GM21515 (cell line): ENCODE results near the gene ZBTB44.

Experiments
- ATAC-seq: cut with Tn5 transposase; IDR thresholded peaks from one replicate; pipeline ENCODE4 v1.9.1; 2021; ENCODE audit not compliant: unreplicated experiment

The ZBTB44 gene

DNA sequence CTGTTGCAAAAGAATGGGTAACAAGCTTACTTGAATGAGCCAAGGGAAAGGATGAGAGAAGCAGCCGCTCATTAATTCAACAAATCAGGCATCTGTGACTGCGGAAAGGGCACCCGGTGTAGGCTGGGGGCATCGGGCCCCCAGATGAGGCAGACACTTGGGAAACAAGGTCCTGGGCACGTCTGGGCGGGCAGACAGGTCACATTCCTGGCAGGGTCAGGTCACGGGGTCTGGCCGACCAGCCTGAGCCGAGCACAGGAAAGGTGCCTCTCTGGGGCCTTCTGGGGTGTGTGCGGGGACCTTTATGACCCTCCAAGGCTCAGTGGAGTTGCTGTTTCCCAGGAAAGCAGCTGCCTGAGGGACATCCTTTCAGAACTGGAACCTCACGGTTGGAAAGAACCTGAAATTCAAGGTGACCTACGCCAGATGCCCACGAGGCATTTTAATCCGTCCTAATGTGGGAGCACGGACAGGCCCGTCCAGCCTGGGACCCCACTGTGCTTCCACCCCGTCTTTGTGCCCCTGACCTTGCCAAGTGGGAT, 98.1 kb downstream of the ZBTB44 start:
- no peak for ATAC-seq

DNA sequence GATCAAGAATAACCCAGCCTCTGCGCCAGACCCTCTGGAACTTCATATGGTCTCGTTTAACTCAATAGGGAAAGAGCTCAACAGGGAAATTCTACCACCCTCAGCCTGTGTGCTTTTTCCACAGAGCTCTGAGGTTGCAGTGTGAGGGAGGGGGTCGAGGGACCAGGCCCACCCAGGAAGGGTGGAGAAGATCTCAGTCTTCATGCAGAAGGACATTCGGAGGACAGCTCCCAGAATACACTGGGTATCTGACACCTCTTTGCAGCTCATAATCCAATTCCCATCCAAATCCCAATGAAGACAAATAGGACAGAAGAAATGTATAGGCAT, 98.5 kb downstream of the ZBTB44 start:
- ATAC-seq = no peak

DNA sequence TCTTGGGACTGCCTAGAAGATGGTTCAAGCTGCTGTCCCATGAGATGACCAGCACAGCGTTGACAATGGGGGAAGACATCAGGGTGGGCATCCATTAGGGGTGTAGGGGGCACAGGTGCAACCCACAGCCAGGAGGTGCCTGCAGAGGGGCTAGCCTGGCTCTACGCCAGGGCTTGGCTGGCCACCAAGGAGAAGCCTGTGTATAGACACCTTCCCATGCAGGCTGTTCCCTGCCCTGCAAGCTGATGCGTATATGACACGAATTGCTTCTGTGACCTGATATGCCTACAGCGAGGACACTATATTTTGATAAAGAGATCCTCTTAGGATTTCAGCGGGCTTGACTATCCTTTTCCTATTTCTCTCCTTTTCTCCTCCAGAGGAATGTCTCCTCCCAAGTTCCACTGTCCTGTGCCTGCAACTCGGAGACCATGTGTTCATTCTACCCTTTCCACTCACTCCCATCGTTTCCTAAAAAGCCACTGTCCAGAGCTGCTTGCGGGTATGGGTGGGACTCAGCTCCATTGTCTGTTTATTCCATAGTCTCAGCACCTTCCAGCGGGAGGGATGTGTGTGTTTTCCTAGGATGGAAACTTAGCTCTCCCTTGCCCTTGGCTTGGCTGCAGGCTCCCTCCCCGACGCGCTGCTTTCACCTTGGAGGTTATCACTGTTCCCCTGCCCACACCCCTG, 99.0 kb downstream of the ZBTB44 start:
- no peak for ATAC-seq

DNA sequence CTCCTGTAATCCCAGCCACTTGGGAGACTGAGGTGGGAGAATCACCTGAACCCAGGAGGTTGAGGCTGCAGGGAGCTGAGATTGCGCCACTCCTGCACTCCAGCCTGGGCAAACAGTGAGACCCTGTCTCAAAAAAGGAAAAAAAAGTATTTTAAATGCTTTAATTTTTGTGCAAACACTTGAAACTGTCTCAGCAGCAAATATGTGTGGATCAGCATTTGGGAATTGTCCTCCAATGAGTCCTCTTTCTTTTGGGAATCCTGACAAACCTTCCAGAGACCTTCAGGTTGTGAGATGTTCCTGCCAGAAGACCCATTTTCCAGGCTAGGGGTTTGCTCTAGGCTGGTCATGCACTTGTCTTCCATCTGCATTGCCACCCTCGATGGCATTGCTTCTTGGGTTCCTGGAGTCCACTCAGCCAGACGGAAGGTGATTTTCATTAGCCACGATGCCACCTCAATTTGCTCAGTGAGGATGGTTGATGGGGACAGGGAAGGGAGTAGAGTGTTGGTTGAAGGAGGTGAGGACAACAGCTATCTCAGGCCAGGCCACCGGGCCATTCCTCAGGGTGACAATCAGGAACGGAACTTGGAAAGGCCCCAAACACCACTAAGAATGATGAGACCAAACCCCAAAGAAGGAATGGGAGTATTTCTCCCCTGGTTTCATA, 99.7 kb downstream of the ZBTB44 start:
- ATAC-seq = no peak

DNA sequence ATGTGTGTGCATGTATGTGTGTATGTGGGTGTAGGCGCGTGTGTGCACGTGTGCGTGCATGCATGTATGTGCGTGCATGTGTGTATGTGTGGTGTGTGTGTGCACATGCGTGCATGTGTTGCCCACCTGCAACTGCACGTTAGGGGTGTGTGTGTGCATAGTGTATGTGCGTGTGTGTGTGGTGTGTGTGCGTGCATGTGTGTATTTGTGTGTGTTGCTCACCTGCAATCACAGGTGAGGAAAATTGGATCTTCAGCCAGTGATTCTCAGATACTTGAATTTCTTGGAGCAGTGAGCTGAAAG, 100.8 kb downstream of the ZBTB44 start:
- no peak for ATAC-seq

DNA sequence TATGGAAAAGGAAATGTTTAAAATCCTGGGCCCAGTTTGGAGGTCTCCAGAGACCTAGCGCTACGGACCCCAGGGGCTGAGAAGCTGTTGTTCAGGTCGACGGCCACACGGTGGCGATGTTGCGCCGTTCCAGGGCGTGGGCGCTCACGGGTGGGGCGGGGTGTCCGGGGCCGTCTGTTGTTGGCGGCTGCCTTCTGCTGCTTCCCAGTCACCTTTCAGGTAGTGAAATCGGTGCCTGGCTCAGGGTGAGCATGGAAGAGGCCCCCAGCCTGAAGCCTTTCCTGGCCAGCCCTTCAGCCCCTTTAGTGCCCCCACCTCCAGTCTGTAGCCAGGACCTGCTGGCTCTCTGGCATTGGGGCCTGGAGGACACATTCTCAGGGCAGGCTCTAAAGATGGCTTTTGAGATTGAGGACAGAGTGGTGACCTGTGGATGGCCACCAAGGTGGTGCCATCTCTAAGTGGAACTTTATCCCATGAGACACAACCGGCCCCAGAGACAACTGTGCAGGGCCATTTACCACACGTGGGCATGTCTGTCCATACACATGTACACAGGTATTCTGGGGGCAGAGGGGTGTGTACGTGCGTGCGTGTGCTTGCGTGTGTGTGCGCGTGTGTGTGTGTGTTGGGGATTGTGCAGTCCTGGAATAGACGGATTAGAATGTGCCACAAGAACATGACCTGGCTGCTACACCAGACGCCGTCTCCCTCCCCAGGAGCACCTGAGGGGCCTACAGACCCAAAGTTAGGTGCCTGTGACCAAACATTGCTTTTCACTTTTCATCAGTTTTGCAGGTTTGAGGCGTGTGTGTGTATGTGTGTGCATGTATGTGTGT, 101.4 kb downstream of the ZBTB44 start:
- peak; percentile 76 for ATAC-seq

- ATAC-seq = no peak
Observed at GRCh38 chr11:130212431-130212961, 102.2 kb downstream of the ZBTB44 start.

DNA sequence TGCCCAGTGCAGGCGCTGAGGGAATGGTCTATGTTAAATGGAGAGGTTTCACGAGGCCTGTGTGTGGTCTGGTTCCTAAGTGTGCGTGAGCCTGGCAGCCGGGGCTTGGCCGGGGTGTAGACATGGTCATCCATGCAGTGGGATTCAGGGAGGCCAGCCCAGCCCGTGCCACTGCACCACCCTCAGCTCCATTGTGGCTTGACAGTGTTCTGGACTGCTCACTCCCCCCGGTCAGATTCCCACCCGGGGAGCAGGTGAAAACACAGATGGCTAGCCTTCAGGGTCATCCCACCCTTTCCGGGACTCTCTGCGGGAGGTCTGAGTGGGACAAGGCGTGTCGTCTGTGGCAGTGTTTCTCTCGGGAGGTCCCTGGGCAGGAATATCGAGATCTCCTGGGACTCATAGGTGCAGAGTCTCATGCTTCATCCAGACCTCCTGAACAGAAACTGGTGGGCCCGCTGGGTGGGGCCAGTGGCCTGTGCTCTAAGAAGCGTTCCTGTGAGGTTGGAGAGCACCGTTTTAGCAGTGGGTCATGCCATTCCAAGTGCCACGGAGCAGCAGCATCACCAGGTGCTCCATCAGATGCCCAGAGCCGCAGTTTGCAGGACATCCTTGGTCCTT, 102.8 kb downstream of the ZBTB44 start:
- ATAC-seq = no peak

GRCh38 chr11:130211144-130211543, 103.6 kb downstream of the ZBTB44 start:
- no peak for ATAC-seq

- no peak for ATAC-seq
Observed at GRCh38 chr11:130209954-130210854, 104.5 kb downstream of the ZBTB44 start.

DNA sequence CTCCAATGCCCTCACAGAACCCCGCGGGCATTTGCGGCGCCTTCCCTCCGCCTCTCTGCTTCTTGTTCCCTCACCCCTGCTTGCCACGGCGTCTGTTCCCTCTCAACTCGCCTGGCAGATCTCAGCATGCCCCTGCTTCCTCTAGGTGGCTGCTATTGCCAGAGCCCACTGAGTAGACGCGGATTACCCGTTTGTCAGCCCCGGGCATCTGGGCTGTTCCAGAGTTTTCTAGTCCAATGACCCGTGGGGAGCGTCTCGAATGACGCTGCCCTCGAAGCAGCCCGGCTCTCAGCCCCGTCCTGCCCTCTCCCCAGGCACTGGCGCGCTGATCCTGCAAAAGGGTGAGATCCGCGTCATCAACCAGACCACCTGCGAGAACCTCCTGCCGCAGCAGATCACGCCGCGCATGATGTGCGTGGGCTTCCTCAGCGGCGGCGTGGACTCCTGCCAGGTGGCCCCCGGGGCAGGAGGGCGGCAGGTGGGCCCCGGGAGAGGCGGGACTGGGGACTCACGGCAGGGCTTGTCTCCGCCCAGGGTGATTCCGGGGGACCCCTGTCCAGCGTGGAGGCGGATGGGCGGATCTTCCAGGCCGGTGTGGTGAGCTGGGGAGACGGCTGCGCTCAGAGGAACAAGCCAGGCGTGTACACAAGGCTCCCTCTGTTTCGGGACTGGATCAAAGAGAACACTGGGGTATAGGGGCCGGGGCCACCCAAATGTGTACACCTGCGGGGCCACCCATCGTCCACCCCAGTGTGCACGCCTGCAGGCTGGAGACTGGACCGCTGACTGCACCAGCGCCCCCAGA, 105.4 kb downstream of the ZBTB44 start:
- ATAC-seq = no peak

DNA sequence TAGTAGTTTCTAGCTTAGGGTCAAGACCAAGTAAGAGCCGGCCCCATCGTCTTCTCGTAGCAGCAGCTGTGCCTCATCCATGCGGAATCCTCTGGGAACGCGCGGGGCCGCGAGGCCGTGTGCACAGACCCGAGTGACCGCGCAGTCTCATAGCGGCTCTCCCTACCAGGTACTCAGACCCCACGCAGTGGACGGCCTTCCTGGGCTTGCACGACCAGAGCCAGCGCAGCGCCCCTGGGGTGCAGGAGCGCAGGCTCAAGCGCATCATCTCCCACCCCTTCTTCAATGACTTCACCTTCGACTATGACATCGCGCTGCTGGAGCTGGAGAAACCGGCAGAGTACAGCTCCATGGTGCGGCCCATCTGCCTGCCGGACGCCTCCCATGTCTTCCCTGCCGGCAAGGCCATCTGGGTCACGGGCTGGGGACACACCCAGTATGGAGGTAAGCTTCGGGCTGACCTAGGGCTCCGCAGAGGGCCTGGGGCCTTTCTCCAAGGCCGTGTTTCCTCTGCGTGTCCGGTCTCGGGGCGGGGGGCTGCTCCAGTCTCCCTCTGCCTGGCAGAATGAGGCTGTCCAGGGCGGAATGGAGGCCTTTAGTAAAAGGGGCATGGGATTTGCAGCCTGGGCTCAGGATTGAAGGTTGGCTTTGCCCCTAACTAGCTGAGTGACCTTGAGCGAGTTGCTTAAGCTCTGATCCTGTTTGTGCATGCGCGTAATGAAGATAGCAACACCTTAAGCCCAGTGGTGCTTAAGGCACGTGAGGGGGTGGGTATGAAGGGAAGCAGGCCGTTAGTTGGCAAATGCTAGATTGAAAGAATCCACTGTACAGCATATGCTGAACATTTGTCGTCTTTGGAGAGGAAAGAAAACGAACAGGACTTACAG, 106.2 kb downstream of the ZBTB44 start:
- no peak for ATAC-seq

DNA sequence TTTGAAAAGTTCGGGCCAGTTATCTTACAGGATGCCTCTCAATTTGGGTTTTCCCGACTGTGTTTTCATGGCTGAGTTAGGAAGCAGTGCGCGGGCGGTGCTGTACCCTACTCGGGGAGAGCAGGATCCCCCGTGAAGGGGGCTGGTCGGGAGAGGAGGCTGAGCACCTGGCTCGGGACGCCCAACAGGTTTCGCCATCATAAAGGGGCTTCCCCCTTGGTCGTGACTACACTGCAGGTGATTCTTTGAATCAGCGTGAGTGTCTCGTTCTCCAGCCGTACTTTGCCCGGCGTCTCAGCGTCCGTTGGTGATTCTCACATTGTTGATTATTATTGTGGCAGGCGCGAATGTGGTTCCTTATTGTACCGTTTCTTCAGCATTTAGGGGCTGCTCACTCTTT, 108.6 kb downstream of the ZBTB44 start:
- ATAC-seq = no peak

GRCh38 chr11:130204703-130205095, 110.0 kb downstream of the ZBTB44 start:
- ATAC-seq = no peak

DNA sequence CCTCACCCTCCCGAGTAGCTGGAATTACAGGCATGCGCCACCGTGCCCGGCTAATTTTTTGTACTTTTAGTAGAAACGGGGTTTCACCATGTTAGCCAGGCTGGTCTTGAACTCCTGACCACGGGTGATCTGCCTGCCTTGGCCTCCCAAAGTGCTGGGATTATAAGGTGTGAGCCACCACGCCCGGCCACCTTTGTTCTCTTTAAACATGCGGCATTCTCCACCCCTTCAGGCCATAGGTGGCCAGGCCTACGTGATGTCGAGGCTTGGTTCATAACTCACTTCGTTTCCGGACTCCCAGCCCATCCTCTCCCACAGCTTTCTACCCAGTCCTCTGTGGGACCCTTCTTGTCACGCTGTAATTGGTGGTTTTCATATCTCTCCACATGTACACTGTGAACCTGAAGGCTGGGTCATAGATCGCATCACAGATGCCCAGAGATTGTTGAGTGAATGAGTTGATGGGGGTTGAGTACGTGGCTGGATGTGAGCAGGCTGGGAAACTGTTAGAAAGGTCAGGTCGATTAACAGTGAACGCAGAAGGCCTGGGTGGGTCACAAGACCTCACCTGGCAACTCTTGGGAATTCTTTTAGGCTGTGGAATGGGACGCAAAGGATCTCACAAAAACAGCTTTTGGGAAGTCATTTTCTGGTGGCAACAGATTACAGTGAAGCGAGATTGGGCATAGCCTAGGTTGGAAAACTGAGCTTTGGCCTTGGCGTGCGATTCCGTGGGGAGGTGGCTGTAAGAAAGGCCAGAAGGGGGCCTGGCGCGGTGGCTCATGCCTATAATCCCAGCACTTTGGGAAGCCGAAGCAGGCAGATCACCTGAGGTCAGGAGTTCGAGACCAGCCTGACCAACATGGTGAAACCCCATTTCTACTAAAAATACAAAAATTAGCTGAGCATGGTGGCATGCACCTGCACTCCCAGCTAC, 110.7 kb downstream of the ZBTB44 start:
- no peak for ATAC-seq

DNA sequence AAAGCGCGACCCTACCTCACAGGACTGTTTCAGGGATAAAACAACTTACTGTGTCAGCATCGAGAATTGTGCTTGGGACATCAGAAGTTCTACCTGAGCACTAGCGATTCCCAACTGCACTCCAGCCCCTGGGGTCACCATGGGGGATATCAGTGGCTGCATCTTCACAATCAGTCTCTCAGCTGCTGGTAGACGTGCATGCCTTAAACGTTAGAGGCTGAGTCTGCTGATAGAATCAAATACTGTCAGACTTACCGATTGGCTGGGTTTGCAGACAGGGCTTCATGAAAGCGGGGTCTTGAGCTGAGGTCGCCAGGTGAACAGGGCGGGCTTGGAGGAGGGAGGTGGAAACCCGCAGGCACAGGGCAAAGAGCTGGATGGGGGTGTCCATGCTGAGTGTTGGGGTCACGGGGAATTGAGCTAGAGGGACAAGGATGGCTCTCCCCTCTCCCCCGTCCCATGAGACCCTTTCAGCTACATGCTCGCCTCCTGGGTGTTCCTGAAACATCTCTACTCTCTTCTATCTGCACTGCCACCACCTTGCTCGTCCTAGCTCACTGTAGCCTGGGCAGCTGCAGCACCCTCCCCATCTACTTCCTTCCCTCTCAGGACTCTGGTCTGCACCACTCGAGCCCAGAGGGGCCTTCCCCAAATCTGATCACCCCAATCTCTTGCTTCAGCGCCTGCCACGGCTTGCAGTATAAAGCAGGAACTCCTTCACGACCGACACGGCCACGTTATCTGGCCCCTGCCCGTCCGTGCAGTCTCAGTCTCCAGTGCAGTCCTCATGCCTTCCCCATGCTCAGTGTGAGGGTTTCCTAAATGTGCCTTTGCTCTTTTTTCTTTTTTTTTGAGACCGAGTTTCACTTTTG, 111.7 kb downstream of the ZBTB44 start:
- ATAC-seq = no peak
